IPS DF 6.9 (cell line): ENCODE results near the gene CDHR3.

Experiments
- DNase-seq: peaks from one replicate; pipeline ENCODE4 v3.0.0-alpha.2; 2013; ENCODE audit warnings: low read depth, low spot score
- H3K27ac ChIP-seq: one replicate; pipeline ENCODE4 v1.5.1; 2013; ENCODE audit warnings: low read length, control low read depth
- H3K27me3 ChIP-seq: 2 replicates; pipeline ENCODE4 v1.6.1; 2013; ENCODE audit warnings: mild to moderate bottlenecking, low read length; ENCODE audit not compliant: control insufficient read depth, insufficient read depth
- H3K36me3 ChIP-seq: 2 replicates; pipeline ENCODE4 v1.6.1; 2013; ENCODE audit warnings: low read length; ENCODE audit not compliant: control insufficient read depth, insufficient read depth
- H3K4me1 ChIP-seq: 2 replicates; pipeline ENCODE4 v1.6.1; 2013; ENCODE audit warnings: low read length; ENCODE audit not compliant: control insufficient read depth, insufficient read depth
- H3K4me3 ChIP-seq: 2 replicates; pipeline ENCODE4 v1.5.1; 2013; ENCODE audit warnings: mild to moderate bottlenecking, low read length
- H3K9me3 ChIP-seq: 2 replicates; pipeline ENCODE4 v1.6.1; 2013; ENCODE audit warnings: low read length, inconsistent platforms; ENCODE audit not compliant: control insufficient read depth, insufficient read depth
- WGBS: extraction: QIAGEN DNeasy Blood & Tissue Kit; methylation state at CpG from one replicate; pipeline ENCODE4 v1.1.7; 2013; ENCODE audit warnings: mixed read lengths, missing lambda C conversion rate; ENCODE audit not compliant: insufficient read length, insufficient coverage; 5-methylcytosine and 5-hydroxymethylcytosine counted together

CDHR3 gene

GRCh38 chr7:106063024-106063423, 100.0 kb downstream of the CDHR3 start:
- no CpG with 5 or more reads among the region's 6 CpGs for WGBS
- DNase-seq, result no peak
- no peak overlapping the region for H3K27ac ChIP-seq
- H3K36me3 ChIP-seq, result no peaks in the 10 kb centered on the region
- no peaks in the 10 kb centered on the region for H3K9me3 ChIP-seq
- H3K4me3 ChIP-seq, result no peak overlapping the region
- no peaks in the 10 kb centered on the region for H3K4me1 ChIP-seq
- H3K27me3 ChIP-seq, result no peaks in the 10 kb centered on the region

GRCh38 chr7:106063692-106064091, 100.6 kb downstream of the CDHR3 start:
- no CpG with 5 or more reads among the region's 2 CpGs for WGBS
- Histone ChIP-seq H3K27me3 (no peaks in the 10 kb centered on the region), H3K36me3 (no peaks in the 10 kb centered on the region), H3K9me3 (no peaks in the 10 kb centered on the region), H3K27ac (no peak overlapping the region), H3K4me1 (no peaks in the 10 kb centered on the region), H3K4me3 (no peak overlapping the region)
- DNase-seq, result no peak

- H3K27me3 ChIP-seq, result no peaks in the 10 kb centered on the region
- no peaks in the 10 kb centered on the region for H3K4me1 ChIP-seq
- H3K4me3 ChIP-seq, result no peak overlapping the region
- no CpG with 5 or more reads among the region's 8 CpGs for WGBS
- no peaks in the 10 kb centered on the region for H3K9me3 ChIP-seq
- DNase-seq, result no peak
- no peaks in the 10 kb centered on the region for H3K36me3 ChIP-seq
- H3K27ac ChIP-seq, result no peak overlapping the region
Measured at GRCh38 chr7:106064316-106064715, 101.3 kb downstream of the CDHR3 start.

GRCh38 chr7:106064771-106065574, 101.9 kb downstream of the CDHR3 start:
- no peak for DNase-seq
- H3K36me3 ChIP-seq, result no peaks in the 10 kb centered on the region
- H3K4me3 ChIP-seq, result no peak overlapping the region
- H3K9me3 ChIP-seq, result no peaks in the 10 kb centered on the region
- no peaks in the 10 kb centered on the region for H3K27me3 ChIP-seq
- no peaks in the 10 kb centered on the region for H3K4me1 ChIP-seq
- H3K27ac ChIP-seq, result no peak overlapping the region
- no CpG with 5 or more reads among the region's 14 CpGs for WGBS

- no CpG with 5 or more reads among the region's 26 CpGs for WGBS
- Histone ChIP-seq H3K4me3 (no peak overlapping the region), H3K27me3 (no peaks in the 10 kb centered on the region), H3K27ac (no peak overlapping the region), H3K4me1 (no peaks in the 10 kb centered on the region), H3K36me3 (no peaks in the 10 kb centered on the region), H3K9me3 (no peaks in the 10 kb centered on the region)
- DNase-seq, result no peak
Measured at GRCh38 chr7:106065575-106066500, 102.8 kb downstream of the CDHR3 start.

- no peak for DNase-seq
- no peaks in the 10 kb centered on the region for H3K36me3 ChIP-seq
- no peaks in the 10 kb centered on the region for H3K9me3 ChIP-seq
- no peaks in the 10 kb centered on the region for H3K27me3 ChIP-seq
- no peaks in the 10 kb centered on the region for H3K4me1 ChIP-seq
- no peak overlapping the region for H3K27ac ChIP-seq
- H3K4me3 ChIP-seq, result no peak overlapping the region
- WGBS, result no CpG with 5 or more reads among the region's 3 CpGs
Measured at GRCh38 chr7:106067678-106068077, 104.6 kb downstream of the CDHR3 start.

- H3K4me3 ChIP-seq, result no peak overlapping the region
- H3K4me1 ChIP-seq, result no peaks in the 10 kb centered on the region
- no peaks in the 10 kb centered on the region for H3K36me3 ChIP-seq
- no peak overlapping the region for H3K27ac ChIP-seq
- H3K9me3 ChIP-seq, result no peaks in the 10 kb centered on the region
- DNase-seq, result no peak
- WGBS, result no CpG with 5 or more reads among the region's 4 CpGs
- H3K27me3 ChIP-seq, result no peaks in the 10 kb centered on the region
Measured at GRCh38 chr7:106068538-106068961, 105.5 kb downstream of the CDHR3 start.

- WGBS, result no CpG with 5 or more reads among the region's 3 CpGs
- Histone ChIP-seq H3K4me3 (no peak overlapping the region), H3K27me3 (no peaks in the 10 kb centered on the region), H3K36me3 (no peaks in the 10 kb centered on the region), H3K9me3 (no peaks in the 10 kb centered on the region), H3K27ac (no peak overlapping the region), H3K4me1 (no peaks in the 10 kb centered on the region)
- no peak for DNase-seq
Measured at GRCh38 chr7:106068986-106069385, 105.9 kb downstream of the CDHR3 start.

- Histone ChIP-seq H3K4me1 (no peaks in the 10 kb centered on the region), H3K4me3 (no peak overlapping the region), H3K27me3 (no peaks in the 10 kb centered on the region), H3K27ac (no peak overlapping the region), H3K9me3 (no peaks in the 10 kb centered on the region), H3K36me3 (no peaks in the 10 kb centered on the region)
- no peak for DNase-seq
- no CpG with 5 or more reads among the region's 9 CpGs for WGBS
Measured at GRCh38 chr7:106069471-106070200, 106.6 kb downstream of the CDHR3 start.

GRCh38 chr7:106070201-106070551, 107.1 kb downstream of the CDHR3 start:
- Histone ChIP-seq H3K9me3 (no peaks in the 10 kb centered on the region), H3K27ac (no peak overlapping the region), H3K36me3 (no peaks in the 10 kb centered on the region), H3K4me3 (no peak overlapping the region), H3K4me1 (no peaks in the 10 kb centered on the region), H3K27me3 (no peaks in the 10 kb centered on the region)
- DNase-seq, result no peak
- no CpG with 5 or more reads among the region's 5 CpGs for WGBS
